K562 (cell line): ENCODE data around the gene LARP4B. TPM values are rescaled to one million over a fixed set of nuclear protein-coding genes. Genes with fewer than 3 reads are reported as not detected.

Source experiments
- ATAC-seq: fragments of 200-7000 bp; cut with Tn5 transposase; 3 replicates; pipeline ENCODE4 v1.9.1; 2020; ENCODE audit warnings: moderate library complexity
- BruUV-seq: library from RNA; stranded (reverse); fragments of 400-500 nt; replicated peaks from 2 replicates; lab custom pipeline; 2021; lab: Mats Ljungman, UMichigan
- CTCF ChIA-PET: fragments of 300-600 bp; formaldehyde crosslinking; extraction: SDS; loops from one replicate; lab custom pipeline; 2021; ENCODE audit warnings: low intra/inter-chr PET ratio; lab: Yijun Ruan, JAX
- POLR2A ChIA-PET: fragments of 300-600, 350-650 bp; sonication (Branson Sonifier 250); formaldehyde crosslinking; extraction: SDS; loops from one replicate; lab custom pipeline; 2021; ENCODE audit warnings: antibody characterized with exemption, inconsistent platforms; lab: Yijun Ruan, JAX
- DNase-seq, 4 experiments: peaks; one replicate each; pipeline versions ENCODE4 v3.0.0 to v3.0.0-alpha.2; 2011 to 2018; ENCODE audit warnings: low spot score in 3 of 4, mixed read lengths in 3 of 4; ENCODE audit errors: extremely low read depth in 1 of 4
- FAIRE-seq: peaks from 2 replicates; lab custom pipeline; 2011; peaks lifted over from hg19 to GRCh38; lab: Jason Lieb, UNC
- H2AFZ ChIP-seq: 2 replicates; pipeline ENCODE4 v1.6.0; 2011; ENCODE audit warnings: low read depth, low read length, control low read depth, inconsistent platforms
- H3K27ac ChIP-seq: fragments of 200-600 bp; 3 replicates; pipeline ENCODE4 v1.8.0; 2011; ENCODE audit warnings: low read depth, mild to moderate bottlenecking, control low read depth, inconsistent platforms, low read length, moderate library complexity, mixed read lengths; ENCODE audit errors: extremely low read depth
- H3K27me3 ChIP-seq, 2 experiments: fragments of 300-600 bp in 1 of 2; 2 replicates in 1 of 2; 3 replicates in 1 of 2; pipeline versions ENCODE4 v1.6.0 to v1.8.0; 2011; ENCODE audit warnings: inconsistent platforms in 2 of 2, low read length in 2 of 2, mild to moderate bottlenecking in 1 of 2, mixed read lengths in 1 of 2, moderate library complexity in 1 of 2; ENCODE audit not compliant: control insufficient read depth in 2 of 2, insufficient read depth in 2 of 2
- H3K36me3 ChIP-seq: fragments of 300-600 bp; 3 replicates; pipeline ENCODE4 v1.8.0; 2011; ENCODE audit warnings: mild to moderate bottlenecking, low read length, inconsistent platforms; ENCODE audit not compliant: control insufficient read depth, insufficient read depth
- H3K4me1 ChIP-seq, 2 experiments: fragments of 200-600 bp in 1 of 2; replicated peaks in 1 of 2; 2 replicates in 1 of 2; 3 replicates in 1 of 2; pipeline versions ENCODE4 v1.5.1 to v1.8.0; 2011; ENCODE audit warnings: inconsistent platforms in 2 of 2, low read length in 2 of 2, mild to moderate bottlenecking in 1 of 2, mixed read lengths in 1 of 2, moderate library complexity in 1 of 2; ENCODE audit not compliant: control insufficient read depth in 2 of 2, insufficient read depth in 2 of 2
- H3K4me2 ChIP-seq: 2 replicates; pipeline ENCODE4 v1.6.1; 2011; ENCODE audit warnings: low read length, control low read depth, inconsistent platforms, mixed read lengths; ENCODE audit not compliant: insufficient read depth
- H3K4me3 ChIP-seq: fragments of 200-600 bp; sonication (generic), shearing (Covaris generic); 2 replicates; pipeline ENCODE4 v1.5.1; 2016; ENCODE audit warnings: control low read depth, inconsistent platforms
- H3K79me2 ChIP-seq: fragments of 200-600 bp; 3 replicates; pipeline ENCODE4 v1.8.0; 2011; ENCODE audit warnings: low read length, inconsistent platforms; ENCODE audit not compliant: control insufficient read depth, insufficient read depth
- H3K9ac ChIP-seq, 2 experiments: 2 replicates each; pipeline versions ENCODE4 v1.6.0 to v1.6.1; 2011; ENCODE audit warnings: low read depth in 2 of 2, low read length in 2 of 2, control low read depth in 1 of 2, inconsistent platforms in 1 of 2, mild to moderate bottlenecking in 1 of 2, mixed read lengths in 1 of 2; ENCODE audit not compliant: insufficient read depth in 1 of 2
- H3K9me1 ChIP-seq: one replicate; pipeline ENCODE4 v1.6.0; 2011; ENCODE audit warnings: inconsistent platforms, mild to moderate bottlenecking, low read length, moderate library complexity; ENCODE audit not compliant: control insufficient read depth, insufficient read depth
- H3K9me3 ChIP-seq: replicated peaks from 2 replicates; pipeline ENCODE4 v1.5.1; 2011; ENCODE audit warnings: low read depth, low read length, inconsistent platforms; ENCODE audit not compliant: control insufficient read depth, insufficient read depth
- H4K20me1 ChIP-seq: replicated peaks from 2 replicates; pipeline ENCODE4 v1.6.1; 2011; ENCODE audit warnings: low read length, inconsistent platforms, mixed read lengths; ENCODE audit not compliant: control insufficient read depth, insufficient read depth
- RNF2 ChIP-seq: sonication (generic); IDR thresholded peaks from 2 replicates; pipeline ENCODE4 v1.6.1; 2016
- ZNF311 ChIP-seq: fragments of 250-450 bp; sonication (Bioruptor Pico); IDR thresholded peaks from 2 replicates; pipeline ENCODE4 v1.4.0; 2020; ENCODE audit warnings: mild to moderate bottlenecking, moderate library complexity
- ZNF785 ChIP-seq: fragments of 250-450 bp; sonication (Bioruptor Pico); IDR thresholded peaks from 2 replicates; pipeline ENCODE4 v1.4.0; 2020; ENCODE audit warnings: mild to moderate bottlenecking
- WGBS: fragments of 100-300 bp; shearing (Covaris generic); methylation state at CpG from one replicate; pipeline ENCODE4 v1.1.6; 2016; ENCODE audit warnings: low coverage, mixed read lengths; ENCODE audit not compliant: insufficient coverage; ENCODE audit errors: missing lambda C conversion rate; 5-methylcytosine and 5-hydroxymethylcytosine counted together
- in situ Hi-C: fragments of 300-500 bp; cut with MboI; formaldehyde crosslinking; loops from 4 replicates; pipeline ENCODE4 v1.15.0; 2018; ENCODE audit warnings: inconsistent platforms, mixed read lengths
- intact Hi-C: fragments of 100-400 bp; cut with micrococcal nuclease; formaldehyde crosslinking; loops from 2 replicates; pipeline ENCODE4 v1.14.2; 2022
- polyA plus RNA-seq, 8 experiments: library from polyadenylated mRNA; depleted of rRNA in 4 of 8; stranded (reverse) in 5 of 8; unstranded in 3 of 8; fragments of >200 nt; fragmentation: Nextera tagmentation in 2 of 8; fragmentation: Illumina TruSeq in 1 of 8; extraction: Ambion mirVana in 2 of 8; extraction: Trizol in 1 of 8; gene quantifications; 2 replicates each; pipeline versions ENCODE4 v1.2.1 to v1.2.3, GENCODE V29; 2011 to 2014; ENCODE audit warnings: inconsistent platforms in 1 of 8, missing spikeins in 1 of 8
- total RNA-seq, 7 experiments: library from RNA; depleted of rRNA in 6 of 7; stranded (reverse); fragments of >200 nt in 6 of 7; fragmentation: Illumina TruSeq in 2 of 7; extraction: Trizol in 2 of 7; gene quantifications; 2 replicates each; pipeline versions ENCODE4 v1.2.1 to v1.2.3, GENCODE V29; 2011 to 2021; ENCODE audit warnings: low replicate concordance in 1 of 7
- TF ChIP-seq, protein P1 (sequence below), 2 experiments: fragments of 200-800 bp in 1 of 2; sonication (Bioruptor generic) in 1 of 2; sonication (generic) in 1 of 2; formaldehyde crosslinking in 1 of 2; IDR thresholded peaks in 1 of 2; conservative IDR thresholded peaks in 1 of 2; 2 replicates each; pipeline versions ENCODE4 v1.5.0 to v1.6.1; 2016 to 2020; ENCODE audit warnings: missing compliant biosample characterization in 1 of 2, missing genetic modification characterization in 1 of 2, missing genetic modification reagents in 1 of 2

Gene LARP4B
- total and polyA plus RNA-seq, 9 of the 15 experiments (the other 6 are each of a cell fraction or from before 2014, with no cell fraction given): 11.8 to 130 (median 42.6) TPM

DNA sequence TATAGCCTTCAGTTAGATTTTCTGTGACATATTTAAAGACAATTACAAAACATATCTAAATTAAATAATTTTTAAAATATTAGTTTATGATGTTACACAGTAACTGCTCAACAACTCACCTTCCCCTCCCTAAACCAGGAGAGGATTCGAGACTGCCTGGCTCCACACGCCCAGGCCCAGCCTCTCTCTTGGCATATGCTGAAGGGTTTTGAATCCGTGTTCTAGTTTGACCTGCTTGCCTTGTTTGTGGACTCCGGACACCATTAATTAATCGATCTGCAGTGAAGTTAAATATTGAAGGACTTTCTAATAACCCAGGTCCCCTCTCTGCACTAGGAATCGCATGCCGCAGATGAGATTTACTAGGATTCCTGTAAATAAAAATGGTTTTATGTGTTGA lies 106.6 kb downstream of the LARP4B start:
- FAIRE-seq (no peak), DNase-seq (no peak), ATAC-seq (no peak)
- Histone ChIP-seq H2AFZ (no peak overlapping the region), H3K27me3 (no peaks in the 10 kb centered on the region), H3K9ac (no peak overlapping the region), H3K27ac (no peak overlapping the region), H3K4me2 (no peak overlapping the region), H3K4me1 (peaks cover 0 to 4% of the 10 kb centered on the region in 2 experiments; a peak in 1 of 5 replicates), H3K9me3 (no peaks in the 10 kb centered on the region), H3K9me1 (no peaks in the 10 kb centered on the region), H3K4me3 (no peak overlapping the region), H3K36me3 (peaks cover 95% of the 10 kb centered on the region), H3K79me2 (peaks cover 6% of the 10 kb centered on the region; the same call in 1 of the 3 replicates), H4K20me1 (no peaks in the 10 kb centered on the region; the same call in 1 of the 2 replicates)
- 92% methylated on average over 7 of the region's 7 CpGs for WGBS
- BruUV-seq: no TSS peak
- ChIA-PET CTCF (no interaction called here), POLR2A (no interaction called here)
- intact Hi-C loops: no loop called here
- no peak for TF ChIP-seq RNF2
- no peak for TF ChIP-seq ZNF311 (CRISPR knock-in tag)
- no peak for TF ChIP-seq ZNF785
- TF ChIP-seq, protein P1, sequence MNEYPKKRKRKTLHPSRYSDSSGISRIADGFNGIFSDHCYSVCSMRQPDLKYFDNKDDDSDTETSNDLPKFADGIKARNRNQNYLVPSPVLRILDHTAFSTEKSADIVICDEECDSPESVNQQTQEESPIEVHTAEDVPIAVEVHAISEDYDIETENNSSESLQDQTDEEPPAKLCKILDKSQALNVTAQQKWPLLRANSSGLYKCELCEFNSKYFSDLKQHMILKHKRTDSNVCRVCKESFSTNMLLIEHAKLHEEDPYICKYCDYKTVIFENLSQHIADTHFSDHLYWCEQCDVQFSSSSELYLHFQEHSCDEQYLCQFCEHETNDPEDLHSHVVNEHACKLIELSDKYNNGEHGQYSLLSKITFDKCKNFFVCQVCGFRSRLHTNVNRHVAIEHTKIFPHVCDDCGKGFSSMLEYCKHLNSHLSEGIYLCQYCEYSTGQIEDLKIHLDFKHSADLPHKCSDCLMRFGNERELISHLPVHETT (CRISPR knock-in tag; conservative IDR thresholded peaks at IDR 0.05 in 1 of 2, IDR thresholded peaks at IDR 0.05 in 1 of 2): no peak
- in situ Hi-C loops: no loop called here
